GM12878 (cell line): Measurements from ENCODE around the gene CMTM2. TPM values are rescaled to one million over a fixed set of nuclear protein-coding genes. Genes with fewer than 3 reads are reported as not detected.

Experiments
- ATAC-seq: fragments of 200-7000 bp; cut with Tn5 transposase; 3 replicates; pipeline ENCODE4 v1.9.1; 2020; ENCODE audit warnings: mild to moderate bottlenecking, moderate library complexity
- BruUV-seq: library from RNA; stranded (reverse); fragments of 400-500 nt; replicated peaks from 2 replicates; lab custom pipeline; 2021; lab: Mats Ljungman, UMichigan
- CTCF ChIA-PET: fragments of 300-600 bp; sonication (Branson Sonifier 250); formaldehyde crosslinking; extraction: SDS; loops from one replicate; lab custom pipeline; 2021; ENCODE audit warnings: inconsistent platforms; lab: Yijun Ruan, JAX
- POLR2A ChIA-PET: fragments of 350-600 bp; formaldehyde crosslinking; extraction: SDS; loops from one replicate; lab custom pipeline; 2021; ENCODE audit warnings: inconsistent platforms; lab: Charles Lee
- RAD21 ChIA-PET: fragments of 300-600 bp; sonication (Branson Sonifier 250); formaldehyde crosslinking; loops from one replicate; lab custom pipeline; 2023; ENCODE audit warnings: antibody characterized with exemption; ENCODE audit not compliant: unreplicated experiment; lab: Charles Lee
- SMC1A ChIA-PET: fragments of 300-600 bp; sonication (Branson Sonifier 250); formaldehyde crosslinking; loops from one replicate; lab custom pipeline; 2023; ENCODE audit not compliant: unreplicated experiment, uncharacterized antibody; lab: Charles Lee
- DNase-seq: peaks from one replicate; pipeline ENCODE4 v3.0.0-alpha.2; 2011; ENCODE audit warnings: low read depth, low spot score
- FAIRE-seq: peaks from 3 replicates; lab custom pipeline; 2011; peaks lifted over from hg19 to GRCh38; lab: Jason Lieb, UNC
- H2AFZ ChIP-seq: 2 replicates; pipeline ENCODE4 v1.6.0; 2011; ENCODE audit warnings: low read depth, low read length, control low read depth; ENCODE audit not compliant: control insufficient read depth
- H3K27ac ChIP-seq: 2 replicates; pipeline ENCODE4 v1.5.1; 2011; ENCODE audit warnings: control low read depth; ENCODE audit not compliant: control insufficient read depth, insufficient read depth
- H3K27me3 ChIP-seq, 2 experiments: replicated peaks in 1 of 2; 2 replicates each; pipeline versions ENCODE4 v1.6.0 to v1.6.1; 2011; ENCODE audit warnings: low read length in 1 of 2; ENCODE audit not compliant: control insufficient read depth in 2 of 2, insufficient read depth in 2 of 2
- H3K36me3 ChIP-seq, 2 experiments: 2 replicates each; pipeline ENCODE4 v1.5.1; 2011; ENCODE audit warnings: low read length in 1 of 2; ENCODE audit not compliant: control insufficient read depth in 2 of 2, insufficient read depth in 2 of 2
- H3K4me1 ChIP-seq: 2 replicates; pipeline ENCODE4 v1.6.1; 2011; ENCODE audit warnings: mild to moderate bottlenecking, low read length, moderate library complexity, mixed read lengths; ENCODE audit not compliant: control insufficient read depth, insufficient read depth
- H3K4me2 ChIP-seq: 2 replicates; pipeline ENCODE4 v1.6.0; 2011; ENCODE audit warnings: control low read depth; ENCODE audit not compliant: control insufficient read depth, insufficient read depth
- H3K4me3 ChIP-seq: fragments of 200-600 bp; sonication (generic); 2 replicates; pipeline ENCODE4 v1.5.1; 2016
- H3K79me2 ChIP-seq: 2 replicates; pipeline ENCODE4 v1.6.0; 2011; ENCODE audit warnings: low read length; ENCODE audit not compliant: control insufficient read depth, insufficient read depth
- H3K9ac ChIP-seq: 2 replicates; pipeline ENCODE4 v1.8.0; 2011; ENCODE audit warnings: low read length, control low read depth, mixed read lengths; ENCODE audit not compliant: control insufficient read depth, insufficient read depth
- H3K9me3 ChIP-seq: replicated peaks from 3 replicates; pipeline ENCODE4 v1.5.1; 2011; ENCODE audit warnings: mild to moderate bottlenecking, low read length; ENCODE audit not compliant: control insufficient read depth, insufficient read depth
- H4K20me1 ChIP-seq: 2 replicates; pipeline ENCODE4 v1.6.0; 2011; ENCODE audit not compliant: control insufficient read depth, insufficient read depth
- RFX5 ChIP-seq: IDR thresholded peaks from 2 replicates; pipeline ENCODE4 v1.6.1; 2011; ENCODE audit warnings: low read depth, low read length, improper control_type of control experiment
- ZNF687 ChIP-seq: fragments of 450-650 bp; IDR thresholded peaks from 2 replicates; pipeline ENCODE4 v1.6.1; 2017; ENCODE audit warnings: mild to moderate bottlenecking, moderate library complexity
- ZSCAN29 ChIP-seq: fragments of 450-650 bp; IDR thresholded peaks from 2 replicates; pipeline ENCODE4 v1.6.1; 2017; ENCODE audit warnings: mild to moderate bottlenecking, moderate library complexity
- WGBS: methylation state at CpG from one replicate; pipeline ENCODE4 v1.1.6; 2016; ENCODE audit warnings: low lambda C conversion rate; ENCODE audit not compliant: insufficient replicate concordance, insufficient coverage; ENCODE audit errors: missing lambda C conversion rate; 5-methylcytosine and 5-hydroxymethylcytosine counted together
- in situ Hi-C: fragments of 300-500 bp; cut with MboI; formaldehyde crosslinking; loops from 9 replicates; pipeline ENCODE4 v1.14.3; 2018; ENCODE audit warnings: mixed read lengths
- intact Hi-C: fragments of 100-400 bp; cut with micrococcal nuclease; formaldehyde crosslinking; loops from one replicate; pipeline ENCODE4 v1.14.2; 2022; ENCODE audit not compliant: unreplicated experiment
- polyA plus RNA-seq, 11 experiments: library from polyadenylated mRNA; depleted of rRNA in 4 of 11; unstranded in 6 of 11; stranded (reverse) in 5 of 11; fragments of >200 nt; fragmentation: Nextera tagmentation in 4 of 11; fragmentation: Illumina TruSeq in 1 of 11; extraction: Ambion mirVana in 4 of 11; extraction: Trizol in 1 of 11; gene quantifications; 1 replicate in 1 of 11; 2 replicates in 10 of 11; pipeline versions ENCODE4 v1.2.1 to v1.2.3, GENCODE V29; 2011 to 2016; ENCODE audit warnings: inconsistent platforms in 2 of 11, missing spikeins in 2 of 11, low read depth in 1 of 11
- total RNA-seq, 4 experiments: library from RNA; depleted of rRNA in 3 of 4; stranded (reverse); fragments of >200 nt in 3 of 4; fragmentation: Illumina TruSeq in 1 of 4; extraction: Trizol in 1 of 4; gene quantifications; 2 replicates each; pipeline versions ENCODE4 v1.2.1 to v1.2.3, GENCODE V29; 2013 to 2021
- TF ChIP-seq, protein P1 (sequence below), 3 experiments: IDR thresholded peaks in 2 of 3; conservative IDR thresholded peaks in 1 of 3; 2 replicates each; pipeline ENCODE4 v1.5.1; 2011; ENCODE audit warnings: low read depth in 3 of 3, low read length in 3 of 3, mild to moderate bottlenecking in 3 of 3, control low read depth in 2 of 3, moderate library complexity in 2 of 3, inconsistent platforms in 1 of 3, mixed read lengths in 1 of 3; ENCODE audit not compliant: control insufficient read depth in 2 of 3, insufficient read depth in 1 of 3; ENCODE audit errors: extremely low read depth in 1 of 3

Gene CMTM2
- total and polyA plus RNA-seq, 10 of the 15 experiments (the other 5 are each of a cell fraction or from before 2014, with no cell fraction given) = 0.26 to 0.34 TPM; not detected in 8

GRCh38 chr16:66538910-66539309 lies 40.4 kb upstream of the CMTM2 start:
- ATAC-seq = no peak
- no peak for DNase-seq
- in situ Hi-C loops = loop anchor here (25.0 kb wide), 1 partner anchor 498 kb away; the partner anchor contains the start of gene CBFB
- ChIA-PET RAD21 (interaction anchor here (1.5 to 1.6 kb wide), 4 partner anchors 14 to 24 kb away, joined by 4 to 6 read pairs (median 4); no protein-coding TSS in a partner anchor), POLR2A (interaction anchor here (1.9 kb wide), 1 partner anchor 17 kb away, joined by 6 read pairs; no protein-coding TSS in a partner anchor), SMC1A (interaction anchor here (1.2 to 5.3 kb wide), 3 partner anchors 14 to 21 kb away, joined by 5 to 19 read pairs (median 8); no protein-coding TSS in a partner anchor), CTCF (interaction anchor here (0.6 to 3.6 kb wide), 5 partner anchors 9 to 17 kb away, joined by 3 to 11 read pairs (median 3); no protein-coding TSS in a partner anchor)
- H3K27me3 ChIP-seq = peaks cover 0 to 3% of the 10 kb centered on the region in 2 experiments; a peak in 2 of 4 replicates
- WGBS = 91% methylated on average over 5 of the region's 5 CpGs
- H3K4me1 ChIP-seq = peaks cover 9% of the 10 kb centered on the region
- intact Hi-C loops = loop anchor here (2.0 kb wide), 1 partner anchor 14 kb away; no protein-coding TSS in a partner anchor
- no peak overlapping the region for H3K9ac ChIP-seq
- no peaks in the 10 kb centered on the region for H3K79me2 ChIP-seq
- no peak for FAIRE-seq
- H3K36me3 ChIP-seq = no peaks in the 10 kb centered on the region
- BruUV-seq = no TSS peak
- H3K4me3 ChIP-seq = no peak overlapping the region
- H3K27ac ChIP-seq = no peak overlapping the region
- no peak overlapping the region for H3K4me2 ChIP-seq
- no peaks in the 10 kb centered on the region for H3K9me3 ChIP-seq
- no peak overlapping the region for H2AFZ ChIP-seq
- no peak for TF ChIP-seq ZSCAN29
- no peak for TF ChIP-seq ZNF687
- no peak for TF ChIP-seq RFX5
- TF ChIP-seq, protein P1, sequence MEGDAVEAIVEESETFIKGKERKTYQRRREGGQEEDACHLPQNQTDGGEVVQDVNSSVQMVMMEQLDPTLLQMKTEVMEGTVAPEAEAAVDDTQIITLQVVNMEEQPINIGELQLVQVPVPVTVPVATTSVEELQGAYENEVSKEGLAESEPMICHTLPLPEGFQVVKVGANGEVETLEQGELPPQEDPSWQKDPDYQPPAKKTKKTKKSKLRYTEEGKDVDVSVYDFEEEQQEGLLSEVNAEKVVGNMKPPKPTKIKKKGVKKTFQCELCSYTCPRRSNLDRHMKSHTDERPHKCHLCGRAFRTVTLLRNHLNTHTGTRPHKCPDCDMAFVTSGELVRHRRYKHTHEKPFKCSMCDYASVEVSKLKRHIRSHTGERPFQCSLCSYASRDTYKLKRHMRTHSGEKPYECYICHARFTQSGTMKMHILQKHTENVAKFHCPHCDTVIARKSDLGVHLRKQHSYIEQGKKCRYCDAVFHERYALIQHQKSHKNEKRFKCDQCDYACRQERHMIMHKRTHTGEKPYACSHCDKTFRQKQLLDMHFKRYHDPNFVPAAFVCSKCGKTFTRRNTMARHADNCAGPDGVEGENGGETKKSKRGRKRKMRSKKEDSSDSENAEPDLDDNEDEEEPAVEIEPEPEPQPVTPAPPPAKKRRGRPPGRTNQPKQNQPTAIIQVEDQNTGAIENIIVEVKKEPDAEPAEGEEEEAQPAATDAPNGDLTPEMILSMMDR (IDR thresholded peaks at IDR 0.05 in 2 of 3, conservative IDR thresholded peaks at IDR 0.05 in 1 of 3; ENCODE audit: control insufficient read depth in 2 of 3, extremely low read depth in 1 of 3, insufficient read depth in 1 of 3, low read depth in 3 of 3, low read length in 3 of 3) = no peak
- H4K20me1 ChIP-seq = no peaks in the 10 kb centered on the region
